HepG2 (cell line): ENCODE data around the gene PML. TPM values are rescaled to one million over a fixed set of nuclear protein-coding genes. Genes with fewer than 3 reads are reported as not detected.

Source experiments
- ATAC-seq: fragments of 200-7000 bp; cut with Tn5 transposase; 3 replicates; pipeline ENCODE4 v1.9.1; 2020; ENCODE audit warnings: mild to moderate bottlenecking, moderate library complexity
- BruUV-seq: library from RNA; stranded (reverse); fragments of 400-500 nt; replicated peaks from 2 replicates; lab custom pipeline; 2021; lab: Mats Ljungman, UMichigan
- CTCF ChIA-PET: fragments of 300-600 bp; formaldehyde crosslinking; extraction: SDS; loops from one replicate; lab custom pipeline; 2021; ENCODE audit warnings: low total read pairs, inconsistent platforms, low intra/inter-chr PET ratio; lab: Yijun Ruan, JAX
- POLR2A ChIA-PET: fragments of 350-600 bp; sonication (Branson Sonifier 250); formaldehyde crosslinking; loops from one replicate; lab custom pipeline; 2020; ENCODE audit warnings: antibody characterized with exemption, inconsistent platforms; lab: Yijun Ruan, JAX
- DNase-seq: peaks from one replicate; pipeline ENCODE4 v3.0.0-alpha.2; 2015; ENCODE audit warnings: low spot score
- FAIRE-seq: peaks from 3 replicates; lab custom pipeline; 2011; peaks lifted over from hg19 to GRCh38; lab: Jason Lieb, UNC
- H2AFZ ChIP-seq: one replicate; pipeline ENCODE4 v1.6.1; 2011; ENCODE audit warnings: low read length, inconsistent platforms
- H3K27ac ChIP-seq: fragments of 300-600 bp; 3 replicates; pipeline ENCODE4 v1.8.0; 2011; ENCODE audit warnings: mixed run types, mild to moderate bottlenecking, mixed read lengths, low read length, inconsistent platforms; ENCODE audit not compliant: insufficient read depth; ENCODE audit errors: extremely low read length
- H3K27me3 ChIP-seq, 2 experiments: fragments of 200-600 bp in 1 of 2; 2 replicates in 1 of 2; 3 replicates in 1 of 2; pipeline versions ENCODE4 v1.6.0 to v1.8.0; 2011; ENCODE audit warnings: low read length in 2 of 2, mild to moderate bottlenecking in 2 of 2, moderate library complexity in 2 of 2, inconsistent platforms in 1 of 2; ENCODE audit not compliant: insufficient read depth in 2 of 2, control insufficient read depth in 1 of 2
- H3K36me3 ChIP-seq, 2 experiments: fragments of 200-600 bp in 1 of 2; replicated peaks in 1 of 2; 2 replicates in 1 of 2; 3 replicates in 1 of 2; pipeline versions ENCODE4 v1.5.1 to v1.8.0; 2011; ENCODE audit warnings: low read length in 2 of 2, inconsistent platforms in 1 of 2; ENCODE audit not compliant: insufficient read depth in 2 of 2, control insufficient read depth in 1 of 2
- H3K4me1 ChIP-seq: 2 replicates; pipeline ENCODE4 v1.5.1; 2012; ENCODE audit warnings: low read length, inconsistent platforms; ENCODE audit not compliant: insufficient read depth
- H3K4me2 ChIP-seq: 2 replicates; pipeline ENCODE4 v1.6.0; 2011; ENCODE audit warnings: low read depth, low read length, inconsistent platforms
- H3K4me3 ChIP-seq, 3 experiments: fragments of 200-600 bp in 1 of 3; sonication (generic), shearing (Covaris generic) in 1 of 3; replicated peaks in 1 of 3; 2 replicates each; pipeline ENCODE4 v1.5.1; 2011 to 2016; ENCODE audit warnings: low read length in 3 of 3, inconsistent platforms in 2 of 3, low read depth in 2 of 3, mild to moderate bottlenecking in 2 of 3, control low read depth in 1 of 3, mixed read lengths in 1 of 3; ENCODE audit not compliant: insufficient read depth in 1 of 3
- H3K79me2 ChIP-seq: one replicate; pipeline ENCODE4 v1.6.1; 2011; ENCODE audit warnings: low read length, inconsistent platforms; ENCODE audit not compliant: insufficient read depth
- H3K9ac ChIP-seq: 2 replicates; pipeline ENCODE4 v1.6.0; 2011; ENCODE audit warnings: mild to moderate bottlenecking, low read depth, low read length, inconsistent platforms; ENCODE audit not compliant: insufficient read depth
- H3K9me3 ChIP-seq: 2 replicates; pipeline ENCODE4 v1.5.1; 2012; ENCODE audit warnings: mild to moderate bottlenecking, low read length
- H4K20me1 ChIP-seq: 2 replicates; pipeline ENCODE4 v1.6.0; 2011; ENCODE audit warnings: inconsistent platforms, mild to moderate bottlenecking, low read length, moderate library complexity; ENCODE audit not compliant: insufficient read depth
- ARID4A ChIP-seq: sonication (generic); formaldehyde crosslinking; IDR thresholded peaks from 2 replicates; pipeline ENCODE4 v1.5.0; 2020; ENCODE audit warnings: mild to moderate bottlenecking, missing genetic modification reagents, borderline replicate concordance
- FOXA1 ChIP-seq, 2 experiments: fragments of 450-650 bp in 1 of 2; sonication (generic) in 1 of 2; formaldehyde crosslinking in 1 of 2; IDR thresholded peaks; 2 replicates each; pipeline versions ENCODE4 v1.4.0 to v1.6.1; 2016 to 2020; ENCODE audit warnings: missing genetic modification reagents in 1 of 2
- NR2F2 ChIP-seq: IDR thresholded peaks from 2 replicates; pipeline ENCODE4 v1.6.1; 2012; ENCODE audit warnings: low read depth, inconsistent platforms, borderline replicate concordance
- THAP9 ChIP-seq: sonication (generic); formaldehyde crosslinking; IDR thresholded peaks from 2 replicates; pipeline ENCODE4; 2020; ENCODE audit warnings: missing genetic modification reagents, mild to moderate bottlenecking, borderline replicate concordance
- ZNF687 ChIP-seq: sonication (generic); formaldehyde crosslinking; IDR thresholded peaks from 2 replicates; pipeline ENCODE4 v1.5.1; 2020; ENCODE audit warnings: mild to moderate bottlenecking, missing genetic modification reagents, moderate library complexity
- ZNF788 ChIP-seq: sonication (generic); formaldehyde crosslinking; IDR thresholded peaks from 2 replicates; pipeline ENCODE4 v1.5.0; 2020; ENCODE audit warnings: mild to moderate bottlenecking, missing genetic modification reagents, borderline replicate concordance
- WGBS: methylation state at CpG from one replicate; pipeline ENCODE4 v1.1.6; 2017; ENCODE audit warnings: low lambda C conversion rate; 5-methylcytosine and 5-hydroxymethylcytosine counted together
- in situ Hi-C: cut with HindIII; loops from 2 replicates; pipeline ENCODE4 v1.10.0; 2017; ENCODE audit warnings: low pct_unique_long_range_greater_than_20kb; ENCODE audit not compliant: extremely low pct_ligation_motif_present
- intact Hi-C: fragments of 100-400 bp; cut with micrococcal nuclease; formaldehyde crosslinking; loops from one replicate; pipeline ENCODE4 v1.10.0; 2022; ENCODE audit not compliant: unreplicated experiment
- polyA plus RNA-seq, 8 experiments: library from polyadenylated mRNA; depleted of rRNA in 3 of 8; stranded (reverse) in 7 of 8; unstranded in 1 of 8; fragments of >200 nt; fragmentation: Illumina TruSeq in 4 of 8; extraction: Trizol in 4 of 8; gene quantifications; 2 replicates each; pipeline versions ENCODE4 v1.2.1 to v1.2.3, GENCODE V29; 2011 to 2016; ENCODE audit warnings: low read depth in 4 of 8, missing spikeins in 1 of 8, mixed read lengths in 1 of 8; ENCODE audit not compliant: insufficient read depth in 1 of 8
- total RNA-seq, 5 experiments: library from RNA; depleted of rRNA; stranded (reverse); fragments of >200 nt; fragmentation: Illumina TruSeq; extraction: Trizol; gene quantifications; 2 replicates each; pipeline ENCODE4 v1.2.3, GENCODE V29; 2016; ENCODE audit warnings: low read depth in 1 of 5

PML gene
- total and polyA plus RNA-seq, 2 of the 13 experiments (the other 11 are each of a cell fraction or from before 2014, with no cell fraction given): 2.9 to 3.9 TPM

GRCh38 chr15:73965094-73965757, 29.3 kb upstream of the PML start:
- POLR2A ChIA-PET: no interaction called here
- H3K27me3 ChIP-seq: no peaks in the 10 kb centered on the region; a peak in 1 of 5 replicates
- FAIRE-seq (no peak), ATAC-seq (peak; percentile 73), DNase-seq (no peak)
- CTCF ChIA-PET: interaction anchor here (3.1 kb wide), 1 partner anchor 14 kb away, joined by 41 read pairs; no protein-coding TSS in a partner anchor
- H3K4me3 ChIP-seq: peak overlapping the region in 1 of 3 experiments; percentile 48; a peak in 1 of 6 replicates
- H3K79me2 ChIP-seq: no peaks in the 10 kb centered on the region
- H3K36me3 ChIP-seq: no peaks in the 10 kb centered on the region
- peak overlapping the region; percentile 61 for H3K4me2 ChIP-seq
- no peak overlapping the region for H2AFZ ChIP-seq
- in situ Hi-C loops (loop anchor here (5.0 kb wide), 1 partner anchor 72 kb away; no protein-coding TSS in a partner anchor), intact Hi-C loops (no loop called here)
- H3K4me1 ChIP-seq: peaks cover 6% of the 10 kb centered on the region; the same call in 1 of the 2 replicates
- H3K27ac ChIP-seq: no peak overlapping the region
- H3K9ac ChIP-seq: no peak overlapping the region
- BruUV-seq: no TSS peak
- 5% methylated on average over 7 of the region's 13 CpGs for WGBS
- H4K20me1 ChIP-seq: no peaks in the 10 kb centered on the region
- no peaks in the 10 kb centered on the region for H3K9me3 ChIP-seq
- TF ChIP-seq THAP9 (CRISPR knock-in tag): peak; percentile 26; the same call in 1 of the 2 replicates
- no peak for TF ChIP-seq NR2F2
- TF ChIP-seq ZNF788 (CRISPR knock-in tag): 0 out of 2 replicates have a peak, but pooled peaks have one; percentile 12
- TF ChIP-seq ARID4A: no peak
- TF ChIP-seq ZNF687 (CRISPR knock-in tag): peak; percentile 35; the same call in 1 of the 2 replicates
- TF ChIP-seq FOXA1 (IDR thresholded peaks at IDR 0.05): no peak
- TF ChIP-seq FOXA1 (CRISPR knock-in tag; IDR thresholded peaks at IDR 0.05): peak; percentile 13; the same call in 1 of the 2 replicates
